Measurements from ENCODE around the gene CHFR.

The CHFR gene

GRCh38 chr12:132784580-132784979, 102.8 kb downstream of the CHFR start:
- H3K36me3 ChIP-seq: peaks cover 82 to 97% (median 96%) of the 10 kb centered on the region in 3 donors
- no peak overlapping the region for H3K27ac ChIP-seq
- intact Hi-C loops (cut with DNase I; ENCODE audit: low total_unique reads): no loop called here

GRCh38 chr12:132783917-132784531, 103.4 kb downstream of the CHFR start:
- no peak for TF ChIP-seq CTCF (IDR thresholded peaks at IDR 0.05)
- no peak overlapping the region for H3K4me3 ChIP-seq
- no peaks in the 10 kb centered on the region for H3K9me3 ChIP-seq
- peak in 1 of 2 donors; percentile 60 for DNase-seq
- intact Hi-C loops (cut with DNase I; ENCODE audit: low total_unique reads): no loop called here
- no peaks in the 10 kb centered on the region for H3K27me3 ChIP-seq
- H3K4me1 ChIP-seq: no peaks in the 10 kb centered on the region
- no peak overlapping the region for H3K27ac ChIP-seq
- H3K36me3 ChIP-seq: peaks cover 82 to 97% (median 94%) of the 10 kb centered on the region in 3 donors

More at GRCh38 chr12:132784580-132784979, 102.8 kb downstream of the CHFR start:
- Histone ChIP-seq H3K4me1 (no peaks in the 10 kb centered on the region), H3K4me3 (no peak overlapping the region), H3K9me3 (no peaks in the 10 kb centered on the region), H3K27me3 (no peaks in the 10 kb centered on the region)
- no peak for TF ChIP-seq CTCF (IDR thresholded peaks at IDR 0.05)
- no peak for DNase-seq

Data from tibial artery (tissue), 4 donors.